HepG2 (cell line): ENCODE results near the gene FAM78A. TPM values are rescaled to one million over a fixed set of nuclear protein-coding genes. Genes with fewer than 3 reads are reported as not detected.

ENCODE experiments used
- ARID5B ChIP-seq: IDR thresholded peaks from 2 replicates; pipeline ENCODE4 v1.4.0; 2020; ENCODE audit warnings: mild to moderate bottlenecking, missing genetic modification reagents
- ATF7 ChIP-seq, 2 experiments: fragments of 450-650 bp in 1 of 2; sonication (generic) in 1 of 2; formaldehyde crosslinking in 1 of 2; IDR thresholded peaks; 2 replicates each; pipeline versions ENCODE4 v1.4.0 to v1.6.1; 2016 to 2020; ENCODE audit warnings: antibody characterized with exemption in 1 of 2, mild to moderate bottlenecking in 1 of 2, missing genetic modification reagents in 1 of 2
- HHEX ChIP-seq: IDR thresholded peaks from 2 replicates; pipeline ENCODE4 v1.6.1; 2016; ENCODE audit warnings: control low read depth
- HOXA3 ChIP-seq: sonication (generic); formaldehyde crosslinking; IDR thresholded peaks from 2 replicates; pipeline ENCODE4 v1.5.0; 2020; ENCODE audit warnings: missing genetic modification reagents
- PRDM15 ChIP-seq: sonication (generic); formaldehyde crosslinking; IDR thresholded peaks from 2 replicates; pipeline ENCODE4 v1.4.0; 2020; ENCODE audit warnings: missing genetic modification reagents
- SKI ChIP-seq: fragments of 450-650 bp; IDR thresholded peaks from one replicate; pipeline ENCODE4 v1.6.1; 2018; ENCODE audit warnings: mild to moderate bottlenecking; ENCODE audit not compliant: partially characterized antibody
- SMAD3 ChIP-seq: sonication (generic); formaldehyde crosslinking; IDR thresholded peaks from 2 replicates; pipeline ENCODE4 v1.4.0; 2020; ENCODE audit warnings: missing genetic modification reagents
- TBP ChIP-seq: sonication (generic); formaldehyde crosslinking; IDR thresholded peaks from 2 replicates; pipeline ENCODE4 v1.5.0; 2020; ENCODE audit warnings: missing genetic modification reagents
- TGIF2 ChIP-seq: IDR thresholded peaks from 2 replicates; pipeline ENCODE4 v1.6.1; 2016; ENCODE audit warnings: control low read depth, missing compliant biosample characterization
- ZBTB3 ChIP-seq: sonication (generic); formaldehyde crosslinking; IDR thresholded peaks from 2 replicates; pipeline ENCODE4 v1.4.0; 2020; ENCODE audit warnings: low read depth, mild to moderate bottlenecking, moderate library complexity, missing genetic modification reagents, borderline replicate concordance
- ZBTB7B ChIP-seq: sonication (generic); formaldehyde crosslinking; IDR thresholded peaks from 2 replicates; pipeline ENCODE4 v1.4.0; 2020; ENCODE audit warnings: missing genetic modification reagents
- ZNF230 ChIP-seq: sonication (generic); formaldehyde crosslinking; IDR thresholded peaks from 2 replicates; pipeline ENCODE4 v1.4.0; 2020; ENCODE audit warnings: mild to moderate bottlenecking, missing genetic modification reagents
- ZNF234 ChIP-seq: sonication (generic); formaldehyde crosslinking; conservative IDR thresholded peaks from 2 replicates; pipeline ENCODE4 v1.5.1; 2020; ENCODE audit warnings: mild to moderate bottlenecking, missing genetic modification reagents
- ZNF275 ChIP-seq: sonication (generic); formaldehyde crosslinking; IDR thresholded peaks from 2 replicates; pipeline ENCODE4 v1.8.0; 2022; ENCODE audit warnings: missing genetic modification reagents, mild to moderate bottlenecking, inconsistent platforms, borderline replicate concordance
- ZNF317 ChIP-seq: sonication (generic); formaldehyde crosslinking; IDR thresholded peaks from 2 replicates; pipeline ENCODE4 v1.5.0; 2020; ENCODE audit warnings: mild to moderate bottlenecking, missing genetic modification reagents
- ZNF576 ChIP-seq: sonication (generic); formaldehyde crosslinking; IDR thresholded peaks from 2 replicates; pipeline ENCODE4 v1.4.0; 2020; ENCODE audit warnings: mild to moderate bottlenecking, missing genetic modification reagents
- ZNF644 ChIP-seq: IDR thresholded peaks from 2 replicates; pipeline ENCODE4 v1.6.1; 2016; ENCODE audit warnings: low read depth
- ZNF737 ChIP-seq: sonication (generic); formaldehyde crosslinking; IDR thresholded peaks from 2 replicates; pipeline ENCODE4 v1.5.0; 2020; ENCODE audit warnings: missing genetic modification reagents, mild to moderate bottlenecking, borderline replicate concordance
- ZSCAN20 ChIP-seq: sonication (generic); formaldehyde crosslinking; IDR thresholded peaks from 2 replicates; pipeline ENCODE4 v1.4.0; 2020; ENCODE audit warnings: missing genetic modification reagents, mild to moderate bottlenecking, borderline replicate concordance
- polyA plus RNA-seq, 8 experiments: library from polyadenylated mRNA; depleted of rRNA in 3 of 8; stranded (reverse) in 7 of 8; unstranded in 1 of 8; fragments of >200 nt; fragmentation: Illumina TruSeq in 4 of 8; extraction: Trizol in 4 of 8; gene quantifications; 2 replicates each; pipeline versions ENCODE4 v1.2.1 to v1.2.3, GENCODE V29; 2011 to 2016; ENCODE audit warnings: low read depth in 4 of 8, missing spikeins in 1 of 8, mixed read lengths in 1 of 8; ENCODE audit not compliant: insufficient read depth in 1 of 8
- total RNA-seq, 5 experiments: library from RNA; depleted of rRNA; stranded (reverse); fragments of >200 nt; fragmentation: Illumina TruSeq; extraction: Trizol; gene quantifications; 2 replicates each; pipeline ENCODE4 v1.2.3, GENCODE V29; 2016; ENCODE audit warnings: low read depth in 1 of 5

The FAM78A gene
- total and polyA plus RNA-seq, 2 of the 13 experiments (the other 11 are each of a cell fraction or from before 2014, with no cell fraction given): 0.18 to 0.62 TPM

GRCh38 chr9:131289301-131290035 lies 13.2 kb upstream of the FAM78A start, which contains the start of gene PLPP7 (continued):
- no peak for TF ChIP-seq ZNF644 (CRISPR knock-in tag)
- TF ChIP-seq ATF7 (IDR thresholded peaks at IDR 0.05): peak; percentile 80
- TF ChIP-seq ATF7 (CRISPR knock-in tag; IDR thresholded peaks at IDR 0.05): no peak
- no peak for TF ChIP-seq ZNF275
- TF ChIP-seq SKI: no peak
- TF ChIP-seq PRDM15 (CRISPR knock-in tag): no peak
- no peak for TF ChIP-seq ZBTB3
- TF ChIP-seq SMAD3 (CRISPR knock-in tag): peak; percentile 21; the same call in 1 of the 2 replicates
- TF ChIP-seq ZNF737: no peak
- no peak for TF ChIP-seq TBP (CRISPR knock-in tag)
- TF ChIP-seq ZNF576 (CRISPR knock-in tag): no peak
- no peak for TF ChIP-seq HHEX
- TF ChIP-seq HOXA3 (CRISPR knock-in tag): no peak; the same call in 1 of the 2 replicates
- TF ChIP-seq TGIF2 (CRISPR knock-in tag): no peak
- no peak for TF ChIP-seq ZNF317 (CRISPR knock-in tag)
- TF ChIP-seq ARID5B (CRISPR knock-in tag): no peak
- no peak for TF ChIP-seq ZSCAN20 (CRISPR knock-in tag)
- no peak for TF ChIP-seq ZNF230 (CRISPR knock-in tag)
- TF ChIP-seq ZBTB7B (CRISPR knock-in tag): no peak
- TF ChIP-seq ZNF234 (CRISPR knock-in tag): no peak
